GM12878 (cell line): ENCODE measurements around the gene BMAL2. TPM values are rescaled to one million over a fixed set of nuclear protein-coding genes. Genes with fewer than 3 reads are reported as not detected.

Experiments
- ATAC-seq: fragments of 200-7000 bp; cut with Tn5 transposase; 3 replicates; pipeline ENCODE4 v1.9.1; 2020; ENCODE audit warnings: mild to moderate bottlenecking, moderate library complexity
- BruUV-seq: library from RNA; stranded (reverse); fragments of 400-500 nt; replicated peaks from 2 replicates; lab custom pipeline; 2021; lab: Mats Ljungman, UMichigan
- CTCF ChIA-PET: fragments of 300-600 bp; sonication (Branson Sonifier 250); formaldehyde crosslinking; extraction: SDS; loops from one replicate; lab custom pipeline; 2021; ENCODE audit warnings: inconsistent platforms; lab: Yijun Ruan, JAX
- POLR2A ChIA-PET: fragments of 350-600 bp; formaldehyde crosslinking; extraction: SDS; loops from one replicate; lab custom pipeline; 2021; ENCODE audit warnings: inconsistent platforms; lab: Charles Lee
- RAD21 ChIA-PET: fragments of 300-600 bp; sonication (Branson Sonifier 250); formaldehyde crosslinking; loops from one replicate; lab custom pipeline; 2023; ENCODE audit warnings: antibody characterized with exemption; ENCODE audit not compliant: unreplicated experiment; lab: Charles Lee
- SMC1A ChIA-PET: fragments of 300-600 bp; sonication (Branson Sonifier 250); formaldehyde crosslinking; loops from one replicate; lab custom pipeline; 2023; ENCODE audit not compliant: unreplicated experiment, uncharacterized antibody; lab: Charles Lee
- DNase-seq: peaks from one replicate; pipeline ENCODE4 v3.0.0-alpha.2; 2011; ENCODE audit warnings: low read depth, low spot score
- FAIRE-seq: peaks from 3 replicates; lab custom pipeline; 2011; peaks lifted over from hg19 to GRCh38; lab: Jason Lieb, UNC
- H2AFZ ChIP-seq: 2 replicates; pipeline ENCODE4 v1.6.0; 2011; ENCODE audit warnings: low read depth, low read length, control low read depth; ENCODE audit not compliant: control insufficient read depth
- H3K27ac ChIP-seq: 2 replicates; pipeline ENCODE4 v1.5.1; 2011; ENCODE audit warnings: control low read depth; ENCODE audit not compliant: control insufficient read depth, insufficient read depth
- H3K27me3 ChIP-seq, 2 experiments: replicated peaks in 1 of 2; 2 replicates each; pipeline versions ENCODE4 v1.6.0 to v1.6.1; 2011; ENCODE audit warnings: low read length in 1 of 2; ENCODE audit not compliant: control insufficient read depth in 2 of 2, insufficient read depth in 2 of 2
- H3K36me3 ChIP-seq, 2 experiments: 2 replicates each; pipeline ENCODE4 v1.5.1; 2011; ENCODE audit warnings: low read length in 1 of 2; ENCODE audit not compliant: control insufficient read depth in 2 of 2, insufficient read depth in 2 of 2
- H3K4me1 ChIP-seq: 2 replicates; pipeline ENCODE4 v1.6.1; 2011; ENCODE audit warnings: mild to moderate bottlenecking, low read length, moderate library complexity, mixed read lengths; ENCODE audit not compliant: control insufficient read depth, insufficient read depth
- H3K4me2 ChIP-seq: 2 replicates; pipeline ENCODE4 v1.6.0; 2011; ENCODE audit warnings: control low read depth; ENCODE audit not compliant: control insufficient read depth, insufficient read depth
- H3K4me3 ChIP-seq: fragments of 200-600 bp; sonication (generic); 2 replicates; pipeline ENCODE4 v1.5.1; 2016
- H3K79me2 ChIP-seq: 2 replicates; pipeline ENCODE4 v1.6.0; 2011; ENCODE audit warnings: low read length; ENCODE audit not compliant: control insufficient read depth, insufficient read depth
- H3K9ac ChIP-seq: 2 replicates; pipeline ENCODE4 v1.8.0; 2011; ENCODE audit warnings: low read length, control low read depth, mixed read lengths; ENCODE audit not compliant: control insufficient read depth, insufficient read depth
- H3K9me3 ChIP-seq: replicated peaks from 3 replicates; pipeline ENCODE4 v1.5.1; 2011; ENCODE audit warnings: mild to moderate bottlenecking, low read length; ENCODE audit not compliant: control insufficient read depth, insufficient read depth
- H4K20me1 ChIP-seq: 2 replicates; pipeline ENCODE4 v1.6.0; 2011; ENCODE audit not compliant: control insufficient read depth, insufficient read depth
- LARP7 ChIP-seq: fragments of 450-650 bp; IDR thresholded peaks from 2 replicates; pipeline ENCODE4 v1.6.1; 2017; ENCODE audit warnings: mild to moderate bottlenecking
- ZBTB40 ChIP-seq: fragments of 450-650 bp; IDR thresholded peaks from 2 replicates; pipeline ENCODE4 v1.6.1; 2016; ENCODE audit warnings: mild to moderate bottlenecking, moderate library complexity, borderline replicate concordance
- WGBS: methylation state at CpG from one replicate; pipeline ENCODE4 v1.1.6; 2016; ENCODE audit warnings: low lambda C conversion rate; ENCODE audit not compliant: insufficient replicate concordance, insufficient coverage; ENCODE audit errors: missing lambda C conversion rate; 5-methylcytosine and 5-hydroxymethylcytosine counted together
- in situ Hi-C: fragments of 300-500 bp; cut with MboI; formaldehyde crosslinking; loops from 9 replicates; pipeline ENCODE4 v1.14.3; 2018; ENCODE audit warnings: mixed read lengths
- intact Hi-C: fragments of 100-400 bp; cut with micrococcal nuclease; formaldehyde crosslinking; loops from one replicate; pipeline ENCODE4 v1.14.2; 2022; ENCODE audit not compliant: unreplicated experiment
- polyA plus RNA-seq, 11 experiments: library from polyadenylated mRNA; depleted of rRNA in 4 of 11; unstranded in 6 of 11; stranded (reverse) in 5 of 11; fragments of >200 nt; fragmentation: Nextera tagmentation in 4 of 11; fragmentation: Illumina TruSeq in 1 of 11; extraction: Ambion mirVana in 4 of 11; extraction: Trizol in 1 of 11; gene quantifications; 1 replicate in 1 of 11; 2 replicates in 10 of 11; pipeline versions ENCODE4 v1.2.1 to v1.2.3, GENCODE V29; 2011 to 2016; ENCODE audit warnings: inconsistent platforms in 2 of 11, missing spikeins in 2 of 11, low read depth in 1 of 11
- total RNA-seq, 4 experiments: library from RNA; depleted of rRNA in 3 of 4; stranded (reverse); fragments of >200 nt in 3 of 4; fragmentation: Illumina TruSeq in 1 of 4; extraction: Trizol in 1 of 4; gene quantifications; 2 replicates each; pipeline versions ENCODE4 v1.2.1 to v1.2.3, GENCODE V29; 2013 to 2021

BMAL2 gene
- total and polyA plus RNA-seq, 10 of the 15 experiments (the other 5 are each of a cell fraction or from before 2014, with no cell fraction given) = 7.9 to 53.6 (median 35.5) TPM

GRCh38 chr12:27340971-27341370, 8.3 kb downstream of the BMAL2 start:
- no peak for FAIRE-seq
- H3K4me3 ChIP-seq = no peak overlapping the region

More at GRCh38 chr12:27340971-27341370, 8.3 kb downstream of the BMAL2 start:
- ChIA-PET SMC1A (interaction anchor here (0.6 to 0.8 kb wide), 4 partner anchors 29 to 151 kb away, joined by 3 to 4 read pairs (median 3); no protein-coding TSS in a partner anchor), CTCF (interaction anchor here (1.2 to 2.2 kb wide), 2 partner anchors 10 to 43 kb away, joined by 4 to 5 read pairs; no protein-coding TSS in a partner anchor), RAD21 (interaction anchor here (1.0 kb wide), 1 partner anchor 34 kb away, joined by 3 read pairs; no protein-coding TSS in a partner anchor), POLR2A (interaction anchor here (0.8 to 2.7 kb wide), 2 partner anchors 9 to 59 kb away, joined by 3 to 12 read pairs; partner anchors contain the start of gene BMAL2)
- H3K79me2 ChIP-seq = peaks cover 96% of the 10 kb centered on the region
- WGBS = 98% methylated on average over 3 of the region's 3 CpGs
- ATAC-seq = no peak
- intact Hi-C loops = no loop called here
- no peak overlapping the region for H2AFZ ChIP-seq
- no peak overlapping the region for H3K4me2 ChIP-seq
- no peak overlapping the region for H3K27ac ChIP-seq
- no TSS peak for BruUV-seq
- in situ Hi-C loops = no loop called here
- no peaks in the 10 kb centered on the region for H3K27me3 ChIP-seq
- H3K9me3 ChIP-seq = no peaks in the 10 kb centered on the region
- no peak for DNase-seq
- H3K9ac ChIP-seq = no peak overlapping the region
- H4K20me1 ChIP-seq = no peaks in the 10 kb centered on the region
- no peak for TF ChIP-seq LARP7
- TF ChIP-seq ZBTB40 = no peak
- H3K36me3 ChIP-seq = no peaks in the 10 kb centered on the region
- peaks cover 18% of the 10 kb centered on the region for H3K4me1 ChIP-seq
